Cerebellar nuclear complex (tissue), 1 donor: ENCODE data around the gene CKAP2.
A peak's percentile ranks its signal among the peaks of the same experiment; 100 is the strongest.
"Not testable (repeated sequence)": the region's sequence is repeated elsewhere in the genome, so short reads cannot be mapped to it uniquely, and the experiment has no call there.

ENCODE experiments used
- DNase-seq, 2 experiments: peaks; one replicate each; lab custom pipeline; 2025; lab: John Stamatoyannopoulos, UW

The CKAP2 gene

GRCh38 chr13:52454820-52455676 lies at the start of gene CKAP2:
Gene CKAP2, plus strand, starts transcription at chr13:52455478. Its CDS starts 79 bp downstream, at chr13:52455557.
- DNase-seq: peak; percentile 60 to 93

- DNase-seq: no peak
Measured at GRCh38 chr13:52405767-52406494, 49.3 kb upstream of the CKAP2 start, which contains the start of gene THSD1. Gene THSD1, minus strand, starts transcription at chr13:52406172. Its CDS starts 3,572 bp downstream, at chr13:52402600.

GRCh38 chr13:52406629-52407028 lies 48.6 kb upstream of the CKAP2 start:
- DNase-seq: no peak

- DNase-seq: not testable (repeated sequence)
Measured at GRCh38 chr13:52407436-52407835, 47.8 kb upstream of the CKAP2 start.

GRCh38 chr13:52408071-52408658 lies 47.1 kb upstream of the CKAP2 start:
- DNase-seq: not testable (repeated sequence)

- no peak for DNase-seq
Measured at GRCh38 chr13:52411629-52412028, 43.6 kb upstream of the CKAP2 start.

- DNase-seq: no peak
Measured at GRCh38 chr13:52412128-52412527, 43.1 kb upstream of the CKAP2 start.

GRCh38 chr13:52414051-52414450 lies 41.2 kb upstream of the CKAP2 start:
- no peak for DNase-seq

GRCh38 chr13:52414963-52415362 lies 40.3 kb upstream of the CKAP2 start:
- DNase-seq: no peak

- DNase-seq: no peak
Measured at GRCh38 chr13:52419080-52419479, 36.2 kb upstream of the CKAP2 start.

GRCh38 chr13:52421216-52421615 lies 34.1 kb upstream of the CKAP2 start:
- no peak for DNase-seq

GRCh38 chr13:52428295-52428694 lies 27.0 kb upstream of the CKAP2 start:
- no peak for DNase-seq

- no peak for DNase-seq
Measured at GRCh38 chr13:52432456-52432855, 22.8 kb upstream of the CKAP2 start.

GRCh38 chr13:52446265-52446664 lies 9.0 kb upstream of the CKAP2 start:
- DNase-seq: no peak

GRCh38 chr13:52447354-52447753 lies 7.9 kb upstream of the CKAP2 start:
- no peak for DNase-seq

GRCh38 chr13:52447815-52448552 lies 7.3 kb upstream of the CKAP2 start:
- DNase-seq: no peak

- no peak for DNase-seq
Measured at GRCh38 chr13:52449331-52450011, 5.8 kb upstream of the CKAP2 start.

- DNase-seq: peak; percentile 22 to 70
Measured at GRCh38 chr13:52450012-52450792, 5.1 kb upstream of the CKAP2 start, which contains the start of gene VPS36. Gene VPS36, minus strand, starts transcription at chr13:52450634. Its CDS starts 40 bp downstream, at chr13:52450594.

GRCh38 chr13:52450793-52451116 lies 4.5 kb upstream of the CKAP2 start:
- no peak for DNase-seq

- DNase-seq: no peak
Measured at GRCh38 chr13:52451135-52451804, 4.0 kb upstream of the CKAP2 start.
